Epithelial cell of esophagus (primary cell): ENCODE data around the gene CSN1S1.

Experiments
- DNase-seq: peaks from one replicate; pipeline ENCODE4 v3.0.0; 2010; ENCODE audit warnings: low read depth
- H3K4me3 ChIP-seq: 2 replicates; pipeline ENCODE4 v1.5.1; 2011; ENCODE audit warnings: mild to moderate bottlenecking, low read length, control low read depth
- TF ChIP-seq, protein P1 (sequence below): IDR thresholded peaks from 2 replicates; pipeline ENCODE4 v1.5.1; 2011; ENCODE audit warnings: low read depth, mild to moderate bottlenecking, low read length, control low read depth, inconsistent platforms; ENCODE audit not compliant: insufficient read depth; ENCODE audit errors: missing control alignments

CSN1S1 gene

GRCh38 chr4:69984030-69984443, 53.2 kb downstream of the CSN1S1 start:
- no peak overlapping the region for H3K4me3 ChIP-seq
- DNase-seq, result peak; percentile 91
- TF ChIP-seq, protein P1, sequence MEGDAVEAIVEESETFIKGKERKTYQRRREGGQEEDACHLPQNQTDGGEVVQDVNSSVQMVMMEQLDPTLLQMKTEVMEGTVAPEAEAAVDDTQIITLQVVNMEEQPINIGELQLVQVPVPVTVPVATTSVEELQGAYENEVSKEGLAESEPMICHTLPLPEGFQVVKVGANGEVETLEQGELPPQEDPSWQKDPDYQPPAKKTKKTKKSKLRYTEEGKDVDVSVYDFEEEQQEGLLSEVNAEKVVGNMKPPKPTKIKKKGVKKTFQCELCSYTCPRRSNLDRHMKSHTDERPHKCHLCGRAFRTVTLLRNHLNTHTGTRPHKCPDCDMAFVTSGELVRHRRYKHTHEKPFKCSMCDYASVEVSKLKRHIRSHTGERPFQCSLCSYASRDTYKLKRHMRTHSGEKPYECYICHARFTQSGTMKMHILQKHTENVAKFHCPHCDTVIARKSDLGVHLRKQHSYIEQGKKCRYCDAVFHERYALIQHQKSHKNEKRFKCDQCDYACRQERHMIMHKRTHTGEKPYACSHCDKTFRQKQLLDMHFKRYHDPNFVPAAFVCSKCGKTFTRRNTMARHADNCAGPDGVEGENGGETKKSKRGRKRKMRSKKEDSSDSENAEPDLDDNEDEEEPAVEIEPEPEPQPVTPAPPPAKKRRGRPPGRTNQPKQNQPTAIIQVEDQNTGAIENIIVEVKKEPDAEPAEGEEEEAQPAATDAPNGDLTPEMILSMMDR, result no peak

- TF ChIP-seq, protein P1, result no peak
- no peak for DNase-seq
- no peak overlapping the region for H3K4me3 ChIP-seq
Observed at GRCh38 chr4:69986663-69987062, 55.8 kb downstream of the CSN1S1 start.

GRCh38 chr4:69991016-69991415, 60.1 kb downstream of the CSN1S1 start:
- TF ChIP-seq, protein P1, result no peak
- H3K4me3 ChIP-seq, result no peak overlapping the region
- no peak for DNase-seq

- TF ChIP-seq, protein P1, result no peak
- DNase-seq, result no peak
- no peak overlapping the region for H3K4me3 ChIP-seq
Observed at GRCh38 chr4:69994782-69995181, 63.9 kb downstream of the CSN1S1 start.

DNA sequence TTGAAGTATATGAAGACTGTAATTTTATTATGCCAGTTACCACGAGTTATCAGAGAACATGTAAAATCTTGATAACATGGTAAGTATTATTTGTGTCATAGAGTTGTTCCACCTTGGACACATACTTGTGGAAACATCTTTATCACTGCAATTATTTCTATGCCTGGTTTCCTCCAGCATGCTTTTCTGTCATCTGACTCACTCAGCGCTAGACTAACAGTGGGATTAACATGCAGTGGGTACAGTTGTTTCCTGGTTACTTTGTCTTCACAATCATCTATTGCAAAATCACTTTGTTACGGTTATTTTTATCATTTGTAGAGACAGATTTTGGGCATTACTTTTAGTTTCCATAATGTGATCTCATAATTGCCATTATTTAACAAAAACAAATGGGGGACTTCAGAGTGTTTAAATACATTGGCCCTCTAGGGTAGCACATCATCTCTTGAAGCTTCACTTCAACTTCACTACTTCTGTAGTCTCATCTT, 64.7 kb downstream of the CSN1S1 start, which contains the start of gene STATH:
Gene STATH, plus strand, starts transcription at position 441 of the 491 bp plus-strand sequence. CDS start 2,472 bp downstream, outside the sequence.
- peak; percentile 76 for DNase-seq
- H3K4me3 ChIP-seq, result no peak within 1 kb of the TSS
- TF ChIP-seq, protein P1, result no peak
